Muscle layer of colon (tissue), 2 donors: Measurements from ENCODE around the gene C3.
A peak's percentile ranks its signal among the peaks of the same experiment; 100 is the strongest.

Experiments used
- H3K27ac ChIP-seq: one replicate; pipeline ENCODE4 v1.7.0; 2013; ENCODE audit warnings: low read depth, mild to moderate bottlenecking, low read length, moderate library complexity
- H3K27me3 ChIP-seq, 2 donors: one replicate each; pipeline ENCODE4 v1.7.0; 2013; ENCODE audit warnings: low read length in 2 of 2, mild to moderate bottlenecking in 2 of 2; ENCODE audit not compliant: insufficient read depth in 2 of 2, control insufficient read depth in 1 of 2
- H3K36me3 ChIP-seq: one replicate; pipeline ENCODE4 v1.7.0; 2013; ENCODE audit warnings: mild to moderate bottlenecking, low read length; ENCODE audit not compliant: insufficient read depth
- H3K4me1 ChIP-seq: one replicate; pipeline ENCODE4 v1.7.0; 2013; ENCODE audit warnings: mild to moderate bottlenecking, low read length; ENCODE audit not compliant: insufficient read depth
- H3K4me3 ChIP-seq, 2 donors: one replicate each; pipeline ENCODE4 v1.7.0; 2013; ENCODE audit warnings: low read length in 2 of 2, low read depth in 1 of 2, mild to moderate bottlenecking in 1 of 2, moderate library complexity in 1 of 2
- H3K9ac ChIP-seq: one replicate; pipeline ENCODE4 v1.7.0; 2013; ENCODE audit warnings: low read length
- H3K9me3 ChIP-seq: one replicate; pipeline ENCODE4 v1.7.0; 2013; ENCODE audit warnings: mild to moderate bottlenecking, low read length
- donor health status: abdominal sarcoma.
- donor health status: Adenocarcinoma of cecum.

Gene C3

GRCh38 chr19:6735181-6735911 is 14.9 kb upstream of the C3 start:
- H3K27me3 ChIP-seq: no peaks in the 10 kb centered on the region
- peak overlapping the region; percentile 97 for H3K27ac ChIP-seq
- H3K9ac ChIP-seq: peak overlapping the region; percentile 54
- H3K36me3 ChIP-seq: peaks cover 15% of the 10 kb centered on the region
- H3K4me1 ChIP-seq: peaks cover 28% of the 10 kb centered on the region
- peak overlapping the region in 1 of 2 donors; percentile 1 for H3K4me3 ChIP-seq
- H3K9me3 ChIP-seq: no peaks in the 10 kb centered on the region

GRCh38 chr19:6734096-6734696 is 13.7 kb upstream of the C3 start:
- Histone ChIP-seq H3K27ac (no peak overlapping the region), H3K27me3 (no peaks in the 10 kb centered on the region)

GRCh38 chr19:6733338-6734095 is 13.1 kb upstream of the C3 start:
- Histone ChIP-seq H3K27ac (no peak overlapping the region), H3K9me3 (no peaks in the 10 kb centered on the region), H3K36me3 (peaks cover 15% of the 10 kb centered on the region), H3K4me3 (no peak overlapping the region), H3K27me3 (no peaks in the 10 kb centered on the region), H3K4me1 (peaks cover 21% of the 10 kb centered on the region), H3K9ac (no peak overlapping the region)

More at GRCh38 chr19:6734096-6734696, 13.7 kb upstream of the C3 start:
- H3K9ac ChIP-seq: no peak overlapping the region
- no peak overlapping the region for H3K4me3 ChIP-seq
- H3K36me3 ChIP-seq: peaks cover 15% of the 10 kb centered on the region
- H3K9me3 ChIP-seq: no peaks in the 10 kb centered on the region
- peaks cover 28% of the 10 kb centered on the region for H3K4me1 ChIP-seq

- H3K4me1 ChIP-seq: peaks cover 14% of the 10 kb centered on the region
- no peaks in the 10 kb centered on the region for H3K9me3 ChIP-seq
- H3K27me3 ChIP-seq: no peaks in the 10 kb centered on the region
- no peak overlapping the region for H3K27ac ChIP-seq
- H3K4me3 ChIP-seq: no peak overlapping the region
- peaks cover 15% of the 10 kb centered on the region for H3K36me3 ChIP-seq
- no peak overlapping the region for H3K9ac ChIP-seq
Measured at GRCh38 chr19:6732803-6733337, 12.4 kb upstream of the C3 start.

GRCh38 chr19:6731822-6732221 is 11.4 kb upstream of the C3 start:
- peaks cover 13% of the 10 kb centered on the region for H3K4me1 ChIP-seq
- no peaks in the 10 kb centered on the region for H3K27me3 ChIP-seq
- no peaks in the 10 kb centered on the region for H3K9me3 ChIP-seq
- H3K9ac ChIP-seq: no peak overlapping the region
- H3K36me3 ChIP-seq: peaks cover 15% of the 10 kb centered on the region
- no peak overlapping the region for H3K4me3 ChIP-seq
- H3K27ac ChIP-seq: no peak overlapping the region

GRCh38 chr19:6730941-6731670 is 10.7 kb upstream of the C3 start:
- no peak overlapping the region for H3K9ac ChIP-seq

GRCh38 chr19:6730153-6730804 is 9.8 kb upstream of the C3 start:
- H3K36me3 ChIP-seq: peaks cover 15% of the 10 kb centered on the region
- H3K4me3 ChIP-seq: no peak overlapping the region
- H3K9me3 ChIP-seq: no peaks in the 10 kb centered on the region
- no peaks in the 10 kb centered on the region for H3K27me3 ChIP-seq
- H3K9ac ChIP-seq: no peak overlapping the region
- no peak overlapping the region for H3K27ac ChIP-seq
- peaks cover 3% of the 10 kb centered on the region for H3K4me1 ChIP-seq

More at GRCh38 chr19:6730941-6731670, 10.7 kb upstream of the C3 start:
- H3K36me3 ChIP-seq: peaks cover 15% of the 10 kb centered on the region
- no peaks in the 10 kb centered on the region for H3K27me3 ChIP-seq
- H3K27ac ChIP-seq: no peak overlapping the region
- H3K9me3 ChIP-seq: no peaks in the 10 kb centered on the region
- H3K4me3 ChIP-seq: no peak overlapping the region
- peaks cover 11% of the 10 kb centered on the region for H3K4me1 ChIP-seq

GRCh38 chr19:6729573-6730152 is 9.2 kb upstream of the C3 start:
- no peak overlapping the region for H3K9ac ChIP-seq
- H3K4me1 ChIP-seq: no peaks in the 10 kb centered on the region
- no peaks in the 10 kb centered on the region for H3K27me3 ChIP-seq
- H3K4me3 ChIP-seq: no peak overlapping the region
- H3K27ac ChIP-seq: no peak overlapping the region
- H3K9me3 ChIP-seq: no peaks in the 10 kb centered on the region
- H3K36me3 ChIP-seq: peaks cover 15% of the 10 kb centered on the region

GRCh38 chr19:6728346-6728745 is 7.9 kb upstream of the C3 start:
- Histone ChIP-seq H3K27me3 (no peaks in the 10 kb centered on the region), H3K36me3 (peaks cover 15% of the 10 kb centered on the region), H3K4me3 (no peak overlapping the region), H3K27ac (no peak overlapping the region), H3K9ac (no peak overlapping the region), H3K4me1 (no peaks in the 10 kb centered on the region), H3K9me3 (no peaks in the 10 kb centered on the region)

- H3K9me3 ChIP-seq: no peaks in the 10 kb centered on the region
- no peak overlapping the region for H3K9ac ChIP-seq
- H3K27ac ChIP-seq: no peak overlapping the region
- no peaks in the 10 kb centered on the region for H3K4me1 ChIP-seq
- no peaks in the 10 kb centered on the region for H3K36me3 ChIP-seq
- H3K4me3 ChIP-seq: no peak overlapping the region
- H3K27me3 ChIP-seq: no peaks in the 10 kb centered on the region
Measured at GRCh38 chr19:6725513-6726231, 5.2 kb upstream of the C3 start.
